Epithelial cell of proximal tubule (primary cell): ENCODE data around the gene SORCS2. TPM values are rescaled to one million over a fixed set of nuclear protein-coding genes. Genes with fewer than 3 reads are reported as not detected.

Experiments
- DNase-seq: peaks from one replicate; pipeline ENCODE4 v3.0.0-alpha.2; 2011; ENCODE audit warnings: low read depth
- H3K4me3 ChIP-seq: 2 replicates; pipeline ENCODE4 v1.5.1; 2011; ENCODE audit warnings: low read depth, mild to moderate bottlenecking, low read length
- total RNA-seq: library from RNA; depleted of rRNA; stranded (reverse); fragments of >200 nt; gene quantifications from 2 replicates; pipeline ENCODE4 v1.2.3, GENCODE V29; 2015
- TF ChIP-seq, protein P1 (sequence below): conservative IDR thresholded peaks from 2 replicates; pipeline ENCODE4 v1.5.1; 2012; ENCODE audit warnings: low read depth, mild to moderate bottlenecking, low read length

Gene SORCS2
- total RNA-seq, 1 donor from 2014 or later = 0.29 TPM

DNA sequence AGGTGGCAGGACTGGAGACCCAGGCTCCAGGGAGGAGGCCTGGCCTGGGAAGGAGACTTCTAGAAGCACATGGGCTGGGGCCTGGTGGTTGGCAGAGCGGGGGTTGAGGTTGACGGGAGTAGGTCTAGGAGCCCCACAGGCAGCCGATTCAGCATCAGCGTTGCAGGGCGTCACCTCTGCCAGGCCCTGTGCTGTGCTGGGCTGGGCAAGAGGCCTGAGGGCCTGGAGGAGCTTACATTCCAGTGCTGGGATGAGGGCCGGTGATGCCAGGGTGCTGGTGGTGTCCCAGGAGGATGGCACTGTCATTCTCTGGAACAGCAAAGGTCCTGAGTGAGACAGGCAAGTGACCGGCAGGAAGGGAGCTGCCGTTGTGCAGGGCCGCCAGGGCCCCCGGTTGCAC, 76.6 kb downstream of the SORCS2 start:
- no peak for DNase-seq

DNA sequence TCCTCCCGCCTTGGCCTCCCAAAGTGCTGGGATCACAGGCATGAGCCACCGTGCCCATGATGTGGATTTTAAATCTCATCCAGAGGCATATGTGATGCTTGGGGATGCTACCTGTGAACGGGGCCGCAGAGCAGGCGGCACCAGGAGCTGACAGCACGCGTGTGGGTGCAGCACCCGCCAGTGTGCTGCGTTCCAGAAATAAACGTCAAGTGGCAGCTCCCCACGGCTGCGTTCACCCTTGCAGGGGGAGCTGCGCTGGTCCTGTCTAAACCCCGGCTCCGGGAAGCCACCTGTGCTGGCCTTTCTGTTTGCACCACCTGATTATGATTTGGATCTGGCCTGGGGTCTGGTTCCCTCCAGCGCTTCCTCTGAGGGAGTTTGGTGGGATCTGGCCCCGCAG, 77.8 kb downstream of the SORCS2 start:
- DNase-seq = no peak
- no peak overlapping the region for H3K4me3 ChIP-seq
- TF ChIP-seq, protein P1, sequence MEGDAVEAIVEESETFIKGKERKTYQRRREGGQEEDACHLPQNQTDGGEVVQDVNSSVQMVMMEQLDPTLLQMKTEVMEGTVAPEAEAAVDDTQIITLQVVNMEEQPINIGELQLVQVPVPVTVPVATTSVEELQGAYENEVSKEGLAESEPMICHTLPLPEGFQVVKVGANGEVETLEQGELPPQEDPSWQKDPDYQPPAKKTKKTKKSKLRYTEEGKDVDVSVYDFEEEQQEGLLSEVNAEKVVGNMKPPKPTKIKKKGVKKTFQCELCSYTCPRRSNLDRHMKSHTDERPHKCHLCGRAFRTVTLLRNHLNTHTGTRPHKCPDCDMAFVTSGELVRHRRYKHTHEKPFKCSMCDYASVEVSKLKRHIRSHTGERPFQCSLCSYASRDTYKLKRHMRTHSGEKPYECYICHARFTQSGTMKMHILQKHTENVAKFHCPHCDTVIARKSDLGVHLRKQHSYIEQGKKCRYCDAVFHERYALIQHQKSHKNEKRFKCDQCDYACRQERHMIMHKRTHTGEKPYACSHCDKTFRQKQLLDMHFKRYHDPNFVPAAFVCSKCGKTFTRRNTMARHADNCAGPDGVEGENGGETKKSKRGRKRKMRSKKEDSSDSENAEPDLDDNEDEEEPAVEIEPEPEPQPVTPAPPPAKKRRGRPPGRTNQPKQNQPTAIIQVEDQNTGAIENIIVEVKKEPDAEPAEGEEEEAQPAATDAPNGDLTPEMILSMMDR = no peak

More for the DNA sequence above, 76.6 kb downstream of the SORCS2 start:
- no peak overlapping the region for H3K4me3 ChIP-seq
- TF ChIP-seq, protein P1 = no peak

DNA sequence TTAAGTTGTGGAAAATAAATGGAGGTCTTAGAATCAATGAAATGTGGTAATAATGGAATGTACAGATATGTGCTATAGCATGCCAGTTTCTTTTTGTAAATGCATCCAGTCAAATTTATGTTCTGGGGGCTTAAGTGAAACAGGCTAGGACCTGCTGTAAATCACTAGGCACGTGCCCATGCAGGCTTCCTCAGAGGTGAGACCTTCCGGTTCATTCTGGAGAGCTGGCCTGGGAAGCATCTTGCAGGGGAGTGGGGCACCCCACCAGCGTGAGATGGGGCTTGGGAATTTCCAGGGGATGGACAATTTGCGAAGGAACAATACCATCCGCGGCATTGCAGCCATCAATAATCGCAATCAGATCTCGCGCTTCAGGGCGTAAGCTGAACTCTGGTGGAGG, 80.1 kb downstream of the SORCS2 start:
- no peak overlapping the region for H3K4me3 ChIP-seq
- no peak for DNase-seq
- TF ChIP-seq, protein P1 = no peak

DNA sequence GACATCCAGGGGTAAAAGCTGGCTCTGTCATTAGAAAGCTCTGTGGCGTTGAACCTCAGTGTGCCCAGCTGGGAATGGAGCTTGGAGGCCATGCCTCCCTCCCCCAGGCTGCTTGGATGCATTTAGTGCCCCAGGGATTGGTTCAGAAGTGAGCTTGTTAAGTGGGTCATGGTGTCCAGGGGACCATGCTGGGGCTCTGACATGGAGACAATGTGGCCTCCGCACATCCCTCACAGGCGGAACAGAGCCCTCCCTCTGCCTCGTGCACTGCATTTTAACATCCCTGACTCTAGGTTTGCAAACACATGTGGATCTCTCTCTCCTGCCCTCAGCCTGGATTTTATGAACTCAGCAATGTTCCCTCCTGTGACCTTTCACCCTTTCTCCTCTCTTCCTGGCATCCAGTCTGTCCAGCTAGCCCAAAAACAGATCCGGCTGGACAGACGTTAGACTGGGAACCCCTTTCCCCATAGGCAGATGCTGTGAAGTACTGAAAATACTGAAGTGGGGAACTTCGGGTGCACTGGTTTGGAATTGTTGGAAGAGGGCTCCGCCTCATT, 81.5 kb downstream of the SORCS2 start:
- DNase-seq = no peak
- TF ChIP-seq, protein P1 = no peak
- no peak overlapping the region for H3K4me3 ChIP-seq

DNA sequence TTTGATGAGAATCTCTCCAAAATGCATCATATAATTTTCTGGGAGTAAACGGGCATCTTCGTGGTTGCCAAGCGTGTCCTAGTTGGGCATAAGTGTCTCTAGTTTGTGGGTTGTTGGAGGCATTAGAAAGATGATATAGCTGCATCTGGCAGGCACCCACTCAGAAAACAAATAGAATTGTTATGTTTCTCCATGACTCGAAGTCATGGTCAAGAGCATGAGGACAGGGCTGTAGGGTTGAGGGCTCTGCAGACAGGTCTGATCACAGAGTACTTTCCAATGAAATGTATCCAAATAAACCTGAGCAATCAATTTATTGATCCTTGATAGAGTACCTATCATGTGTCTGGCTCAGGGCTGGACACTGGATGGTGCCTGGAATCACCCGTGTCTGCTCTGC, 82.7 kb downstream of the SORCS2 start:
- TF ChIP-seq, protein P1 = no peak
- DNase-seq = no peak
- H3K4me3 ChIP-seq = no peak overlapping the region

DNA sequence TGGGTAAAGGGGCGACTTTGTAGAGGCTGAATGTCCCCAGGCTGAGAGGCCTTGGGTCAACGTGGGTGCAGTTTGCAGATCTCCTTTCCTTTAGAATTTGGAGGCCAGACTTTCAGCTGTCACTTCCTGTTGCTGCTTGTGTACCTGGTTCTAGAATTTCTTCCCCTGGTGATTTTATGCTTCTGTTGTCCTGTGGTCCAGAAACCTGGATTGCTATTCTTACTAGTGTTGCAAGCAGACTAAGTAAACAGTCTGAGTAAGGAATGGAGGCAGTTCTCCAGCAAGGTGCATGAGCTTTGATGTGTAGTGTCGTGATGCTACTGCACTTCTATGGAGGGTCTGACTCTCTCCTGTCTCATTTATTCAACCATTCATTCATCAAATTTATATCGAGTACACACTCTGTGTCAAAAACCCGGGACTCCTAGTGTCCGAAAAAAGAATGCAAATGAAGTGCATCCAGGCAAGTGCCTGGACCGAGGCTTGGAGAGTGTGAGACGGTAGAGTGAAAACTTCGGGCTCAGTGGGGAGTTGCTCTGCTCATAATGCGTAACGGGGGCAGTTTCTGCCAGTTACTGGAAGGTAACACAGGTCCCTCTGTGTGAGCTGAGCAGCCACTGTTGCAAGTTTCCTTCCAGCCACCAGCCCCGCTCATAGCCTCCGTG, 83.3 kb downstream of the SORCS2 start:
- no peak overlapping the region for H3K4me3 ChIP-seq
- no peak for DNase-seq
- TF ChIP-seq, protein P1 = no peak

DNA sequence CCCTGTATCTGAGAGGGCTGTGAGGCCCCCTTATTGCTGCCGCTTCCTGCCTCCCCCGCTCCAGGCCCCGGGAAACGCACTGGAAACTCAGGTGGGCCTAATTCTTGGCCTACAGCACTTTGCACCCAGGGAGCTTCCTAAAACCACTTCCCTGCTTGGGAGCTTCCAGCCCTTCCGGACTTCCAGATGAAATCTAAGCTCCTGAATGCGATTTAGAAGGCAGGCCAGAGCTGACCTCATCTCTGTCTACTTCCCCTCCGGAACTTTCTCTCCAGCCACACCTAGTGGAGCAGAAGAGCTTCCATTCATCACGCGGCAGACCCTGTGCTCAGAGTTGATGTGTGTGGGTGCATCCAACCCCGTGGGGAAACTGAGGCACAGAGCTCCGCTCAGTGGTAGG, 84.2 kb downstream of the SORCS2 start:
- H3K4me3 ChIP-seq = no peak overlapping the region
- TF ChIP-seq, protein P1 = no peak
- DNase-seq = no peak
